GM10266 (cell line): ENCODE results near the gene IRGQ.

Source experiments
- DNase-seq: peaks from one replicate; pipeline ENCODE4 v3.0.0; 2012; ENCODE audit errors: extremely low spot score
- CTCF ChIP-seq: IDR thresholded peaks from 2 replicates; pipeline ENCODE4 v1.5.1; 2012; ENCODE audit warnings: mild to moderate bottlenecking, low read depth; ENCODE audit not compliant: control insufficient read depth, insufficient read depth; ENCODE audit errors: missing control alignments

The IRGQ gene

DNA sequence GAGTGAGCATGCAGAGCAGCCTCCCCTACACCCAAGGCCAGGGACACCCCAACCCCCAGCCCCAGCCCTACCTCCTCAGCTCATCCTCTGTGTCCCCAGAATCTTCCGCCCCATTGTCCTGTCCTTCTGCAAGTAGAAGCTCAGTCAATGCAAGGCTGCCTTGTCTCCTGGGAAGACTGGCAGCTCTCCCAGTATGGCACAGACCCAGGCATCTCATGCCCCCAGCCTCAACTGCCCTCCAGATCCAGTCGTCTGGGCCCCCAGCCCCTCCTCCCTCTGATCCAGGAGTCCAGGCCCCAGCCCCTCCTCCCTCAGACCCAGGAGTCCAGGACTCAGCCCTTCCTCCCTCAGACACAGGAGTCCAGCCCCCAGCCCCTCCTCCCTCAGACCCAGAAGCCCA, 50.0 kb downstream of the IRGQ start:
- no peak for DNase-seq
- no peak for TF ChIP-seq CTCF

GRCh38 chr19:43545276-43545675, 50.7 kb downstream of the IRGQ start:
- no peak for DNase-seq
- no peak for TF ChIP-seq CTCF

DNA sequence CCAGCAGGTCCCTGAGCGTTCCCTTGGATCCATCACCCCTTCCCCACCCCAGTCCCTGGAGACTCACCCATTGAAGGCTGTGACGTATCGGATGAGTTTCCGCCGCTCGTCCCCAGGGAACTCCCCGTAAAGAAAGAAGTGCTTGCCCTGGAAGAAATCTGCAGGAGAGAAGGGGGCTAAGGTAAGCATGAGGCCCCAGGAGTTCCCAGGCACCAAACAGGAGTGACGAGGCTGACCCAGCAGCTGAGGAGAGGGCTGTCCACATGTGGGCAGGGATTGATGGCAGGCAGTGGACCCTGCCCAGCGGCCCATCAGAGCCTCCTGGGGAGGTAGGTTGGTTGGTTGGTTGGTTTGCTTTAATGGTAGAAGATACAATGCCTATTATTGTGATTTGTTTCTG, 51.9 kb downstream of the IRGQ start:
- no peak for TF ChIP-seq CTCF
- no peak for DNase-seq

- DNase-seq = no peak
- TF ChIP-seq CTCF = no peak
Observed at GRCh38 chr19:43541920-43542650, 53.8 kb downstream of the IRGQ start.

DNA sequence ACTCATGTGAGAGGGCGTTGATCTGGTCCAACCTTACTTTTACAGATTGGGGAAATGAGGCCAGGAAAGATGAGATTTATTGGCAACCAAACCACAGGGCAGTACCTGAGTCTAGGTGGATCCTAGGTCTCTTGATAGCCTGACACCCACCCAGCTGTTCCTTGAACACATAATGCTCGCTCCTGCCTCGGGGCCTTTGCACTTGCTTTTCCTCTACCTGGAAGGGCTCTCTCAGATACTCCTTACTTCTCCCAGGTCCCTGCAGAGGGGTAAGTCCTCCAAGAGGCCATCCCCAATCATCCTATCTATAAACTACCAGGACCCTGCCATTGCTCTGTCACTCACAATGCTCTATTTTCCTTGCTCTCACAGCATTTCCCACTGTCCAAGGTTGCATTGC, 55.6 kb downstream of the IRGQ start:
- no peak for TF ChIP-seq CTCF
- DNase-seq = no peak

- TF ChIP-seq CTCF = no peak
Observed at GRCh38 chr19:43538922-43539321, 57.0 kb downstream of the IRGQ start.

GRCh38 chr19:43534816-43535761, 60.8 kb downstream of the IRGQ start:
- peak; percentile 54 for DNase-seq
- peak; percentile 47 for TF ChIP-seq CTCF

More at GRCh38 chr19:43538922-43539321, 57.0 kb downstream of the IRGQ start:
- DNase-seq = no peak
